NCI-H2081 (cell line): ENCODE measurements around the gene PIM1.

Source experiments
- DNase-seq, 2 experiments: peaks; one replicate each; lab custom pipeline; 2025; lab: John Stamatoyannopoulos, UW

The PIM1 gene

GRCh38 chr6:37137201-37138090 lies 32.5 kb upstream of the PIM1 start:
- no peak for DNase-seq

DNA sequence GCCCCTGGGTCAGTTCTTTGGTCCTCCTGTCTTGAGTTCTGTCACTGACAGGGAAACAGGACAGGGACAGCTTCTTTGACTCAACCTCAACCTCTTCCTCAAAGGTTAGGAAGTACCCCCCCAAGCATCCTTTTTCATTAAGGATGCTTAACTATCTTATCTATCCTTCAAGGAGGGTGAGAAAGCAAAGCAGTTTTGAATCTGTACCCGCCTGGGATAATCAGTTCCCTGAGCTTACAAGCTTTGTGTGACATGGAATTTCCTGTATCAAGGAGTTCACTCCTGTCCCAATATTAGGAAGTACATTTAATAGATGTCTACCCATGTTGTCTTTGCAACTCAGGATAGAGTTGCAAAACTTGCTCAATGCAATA lies 31.1 kb upstream of the PIM1 start:
- no peak for DNase-seq

GRCh38 chr6:37139230-37139962 lies 30.6 kb upstream of the PIM1 start:
- no peak for DNase-seq

DNA sequence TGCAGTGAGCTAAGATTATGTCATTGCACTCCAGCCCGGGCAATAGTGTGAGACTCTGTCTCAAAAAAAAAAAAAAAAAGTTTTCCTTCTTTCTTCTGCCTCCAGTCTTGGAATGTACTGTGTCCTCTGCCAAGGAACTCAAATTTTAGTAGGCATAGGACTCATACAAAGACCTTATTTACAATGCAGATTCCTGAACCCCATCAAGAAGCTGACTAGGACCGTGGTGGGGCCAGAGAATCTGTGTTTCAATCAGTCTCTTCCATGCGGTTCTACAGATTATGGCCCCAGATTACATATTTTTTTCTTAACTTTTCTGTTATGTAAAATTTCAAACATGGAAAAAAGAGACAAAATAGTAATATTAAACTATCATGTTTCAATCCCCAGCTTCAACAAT lies 29.8 kb upstream of the PIM1 start:
- no peak for DNase-seq

- no peak for DNase-seq
These were observed 28.5 kb upstream of the PIM1 start for GRCh38 chr6:37141281-37142049.

GRCh38 chr6:37142050-37142614 lies 27.8 kb upstream of the PIM1 start:
- DNase-seq, result no peak

GRCh38 chr6:37143585-37143984 lies 26.4 kb upstream of the PIM1 start:
- DNase-seq, result no peak

GRCh38 chr6:37145443-37145842 lies 24.5 kb upstream of the PIM1 start:
- DNase-seq, result no peak

GRCh38 chr6:37146735-37147157 lies 23.2 kb upstream of the PIM1 start:
- no peak for DNase-seq

DNA sequence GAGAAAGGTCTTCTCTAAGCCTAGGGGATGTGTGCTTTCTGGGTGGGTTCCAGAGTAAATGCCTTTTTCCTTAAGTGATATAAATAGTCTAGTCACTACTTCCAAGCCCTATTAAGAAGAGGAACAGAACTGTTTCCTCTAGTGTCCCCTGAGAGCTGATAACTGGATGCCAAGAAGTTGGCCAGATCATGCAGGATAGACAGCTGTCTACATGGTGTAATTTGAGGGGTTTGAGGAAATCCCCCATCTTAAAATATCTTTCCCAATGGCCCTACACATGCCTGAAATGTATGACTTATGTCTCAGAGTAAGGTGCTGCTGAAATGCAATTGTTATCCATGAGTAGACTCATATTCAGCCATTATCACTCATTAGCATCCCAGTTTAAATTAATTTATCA lies 20.2 kb upstream of the PIM1 start:
- no peak for DNase-seq

GRCh38 chr6:37150314-37150713 lies 19.6 kb upstream of the PIM1 start:
- DNase-seq, result no peak

GRCh38 chr6:37155394-37156312 lies 14.3 kb upstream of the PIM1 start:
- DNase-seq, result no peak

DNA sequence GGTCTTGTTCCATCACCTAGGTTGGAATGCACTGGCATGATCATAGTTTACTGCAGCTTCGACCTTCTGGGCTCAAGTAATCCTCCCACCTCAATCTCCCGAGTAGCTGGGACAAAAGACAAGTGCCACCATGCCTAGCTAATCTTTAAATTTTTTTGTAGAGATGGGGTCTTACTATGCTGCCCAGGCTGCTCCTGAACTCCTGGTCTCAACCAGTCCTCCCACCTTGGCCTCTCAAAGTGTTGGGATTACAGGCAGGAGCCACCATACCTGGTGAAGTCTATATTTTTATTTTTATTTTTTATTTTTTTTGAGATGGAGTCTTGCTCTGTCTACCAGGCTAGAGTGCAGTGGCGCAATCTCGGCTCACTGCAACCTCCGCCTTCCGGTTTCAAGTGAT lies 11.4 kb upstream of the PIM1 start:
- no peak for DNase-seq

DNA sequence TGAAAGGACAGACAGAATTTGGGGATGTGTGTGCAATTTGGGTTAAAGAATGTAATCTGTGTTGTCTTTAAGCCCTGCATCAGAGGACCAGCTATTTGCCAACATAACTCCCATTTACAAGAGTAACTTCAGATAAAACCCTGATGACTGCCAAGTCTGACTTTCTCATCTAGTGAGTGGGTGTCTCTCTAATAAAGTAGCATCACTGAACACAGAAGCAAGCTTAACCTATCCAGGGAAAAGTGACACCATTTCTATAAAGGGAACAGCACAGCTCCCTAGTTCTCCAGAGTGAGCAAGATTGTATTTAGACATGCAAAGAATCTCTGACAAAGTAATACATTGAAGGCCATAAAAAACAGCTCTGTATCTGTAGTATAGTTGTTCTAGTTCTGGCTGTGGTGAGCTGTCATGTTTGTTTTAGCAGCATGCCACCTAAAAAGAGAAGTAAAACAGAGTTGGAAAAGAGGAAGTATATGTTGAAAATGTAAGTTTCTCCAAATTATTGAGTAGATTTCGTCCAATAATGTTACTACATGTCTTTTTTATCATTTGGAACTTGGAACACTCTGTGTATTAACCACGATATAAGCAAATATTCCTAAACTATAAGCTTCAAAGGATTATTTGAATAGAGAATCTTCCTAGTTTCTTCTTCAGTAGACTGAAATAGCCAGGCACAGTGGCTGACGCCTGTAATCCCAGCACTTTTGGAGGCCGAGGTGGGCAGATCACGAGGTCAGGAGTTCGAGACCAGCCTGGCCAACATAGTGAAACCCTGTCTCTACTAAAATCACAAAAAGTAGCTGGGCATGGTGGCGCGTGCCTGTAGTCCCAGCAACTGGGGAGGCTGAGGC lies 8.8 kb upstream of the PIM1 start:
- no peak for DNase-seq

GRCh38 chr6:37162740-37163139 lies 7.2 kb upstream of the PIM1 start:
- no peak for DNase-seq

DNA sequence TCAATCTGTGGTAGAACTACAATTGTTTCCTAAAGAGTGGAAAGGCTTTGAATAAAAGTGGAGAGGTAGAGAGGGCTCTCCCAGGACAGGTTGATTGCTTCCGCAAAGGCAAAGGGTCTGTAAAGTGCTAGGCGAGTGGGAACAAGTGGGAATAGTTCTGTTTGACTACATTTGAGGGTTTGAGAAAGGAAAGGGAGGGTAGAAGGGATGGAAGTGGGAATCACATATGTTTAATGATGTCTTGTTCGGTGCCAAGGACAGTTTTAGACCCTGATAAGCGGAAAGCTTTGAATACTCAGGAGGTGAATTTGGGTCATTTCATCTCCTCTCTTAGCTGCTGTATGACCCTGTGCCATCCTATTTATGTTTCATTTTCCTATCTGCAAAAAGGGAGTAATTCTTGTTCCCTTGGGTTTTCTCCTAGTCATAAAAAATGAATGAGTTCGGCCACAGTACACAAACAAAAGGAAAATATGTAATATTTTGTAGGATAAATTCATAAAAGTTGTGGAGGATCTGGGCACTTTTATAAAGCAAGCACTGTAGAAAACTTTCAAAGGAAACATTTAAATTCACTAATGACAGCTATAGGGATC lies 1.7 kb upstream of the PIM1 start:
- no peak for DNase-seq

DNA sequence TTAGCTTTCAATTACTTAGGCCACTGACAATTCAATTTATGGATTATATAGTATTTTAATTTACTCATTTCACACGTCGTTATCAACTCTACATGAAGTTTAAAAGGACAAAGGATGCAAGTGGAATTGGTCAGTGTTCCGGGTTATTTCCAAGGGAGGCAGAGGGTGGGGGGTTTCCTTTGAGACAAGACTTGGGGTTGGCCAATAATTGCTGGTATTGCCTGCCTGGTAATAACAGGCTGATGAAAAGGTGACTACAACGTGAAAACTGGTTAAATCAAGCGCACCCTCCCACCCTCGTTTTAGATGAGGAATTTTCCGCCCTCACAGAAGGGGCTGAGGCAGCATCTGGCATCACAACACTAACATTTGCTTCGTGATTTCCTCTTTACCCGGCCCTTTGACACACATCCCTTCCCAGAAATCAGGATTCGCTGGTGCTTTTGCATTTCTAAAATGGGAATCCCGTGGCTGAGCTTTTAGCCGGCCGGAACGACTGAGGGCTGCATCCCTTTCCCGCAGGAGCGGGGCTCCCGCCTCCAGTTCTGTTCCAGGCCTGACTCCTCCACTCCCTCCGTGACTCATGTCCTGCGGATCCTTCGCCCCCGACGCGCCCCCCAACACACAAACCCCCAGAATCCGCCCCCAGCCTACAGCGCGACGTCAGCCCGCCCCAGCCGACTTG lies 999 bp upstream of the PIM1 start:
- DNase-seq, result no peak

DNA sequence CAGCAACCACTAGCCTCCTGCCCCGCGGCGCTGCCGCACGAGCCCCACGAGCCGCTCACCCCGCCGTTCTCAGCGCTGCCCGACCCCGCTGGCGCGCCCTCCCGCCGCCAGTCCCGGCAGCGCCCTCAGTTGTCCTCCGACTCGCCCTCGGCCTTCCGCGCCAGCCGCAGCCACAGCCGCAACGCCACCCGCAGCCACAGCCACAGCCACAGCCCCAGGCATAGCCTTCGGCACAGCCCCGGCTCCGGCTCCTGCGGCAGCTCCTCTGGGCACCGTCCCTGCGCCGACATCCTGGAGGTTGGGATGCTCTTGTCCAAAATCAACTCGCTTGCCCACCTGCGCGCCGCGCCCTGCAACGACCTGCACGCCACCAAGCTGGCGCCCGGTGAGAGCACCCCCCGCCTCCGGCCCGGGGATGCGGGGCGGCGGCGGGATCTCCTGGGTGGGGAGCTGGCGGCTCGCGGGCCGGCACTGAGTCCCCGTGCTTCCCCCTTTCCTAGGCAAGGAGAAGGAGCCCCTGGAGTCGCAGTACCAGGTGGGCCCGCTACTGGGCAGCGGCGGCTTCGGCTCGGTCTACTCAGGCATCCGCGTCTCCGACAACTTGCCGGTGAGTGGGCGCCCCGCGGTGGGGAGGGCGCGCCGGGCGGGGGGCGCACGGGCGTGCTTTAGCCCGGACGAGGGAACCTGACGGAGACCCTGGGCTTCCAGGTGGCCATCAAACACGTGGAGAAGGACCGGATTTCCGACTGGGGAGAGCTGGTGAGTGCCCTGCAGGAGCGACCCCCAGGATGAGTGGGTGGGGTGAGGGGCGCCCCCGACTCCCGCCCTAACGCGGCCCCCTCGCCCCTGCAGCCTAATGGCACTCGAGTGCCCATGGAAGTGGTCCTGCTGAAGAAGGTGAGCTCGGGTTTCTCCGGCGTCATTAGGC lies 585 bp downstream of the PIM1 start:
- DNase-seq, result peak in 1 of 2 experiments; percentile 61
